Measurements from ENCODE around the gene GCHFR. TPM values are rescaled to one million over a fixed set of nuclear protein-coding genes. Genes with fewer than 3 reads are reported as not detected.

Gene GCHFR
- total RNA-seq, 1 experiment from 2014 or later, result 1.5 TPM

DNA sequence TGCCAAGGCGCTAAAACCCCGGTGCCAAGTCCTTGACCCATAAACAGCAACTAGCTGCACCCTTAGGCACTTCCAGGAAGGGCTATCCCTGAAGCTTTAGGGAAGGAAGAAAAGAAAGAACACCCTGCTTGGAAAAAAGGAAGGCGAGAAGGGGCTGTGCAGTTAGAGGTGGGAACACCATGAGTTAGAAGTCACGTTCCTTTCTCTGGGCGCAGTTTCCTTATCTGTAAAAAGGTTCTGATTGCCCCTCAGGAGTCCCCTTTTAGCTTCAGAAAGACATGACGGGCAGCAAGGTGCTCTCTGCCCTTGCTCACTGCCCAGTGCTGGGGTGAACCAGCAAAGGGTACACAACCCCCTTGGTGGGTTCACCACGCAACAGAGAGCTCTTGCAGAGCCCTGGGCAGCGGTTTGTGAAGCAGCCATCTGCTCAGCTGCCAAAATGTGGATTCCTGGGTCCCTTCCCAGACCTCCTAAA is 798 bp downstream of the GCHFR start:
- H3K9me2 ChIP-seq (ENCODE audit: insufficient read depth), result no peaks in the 10 kb centered on the region
- ChIA-PET RAD21 (ENCODE audit: low non-redundant PET in 1 of 2, low total read pairs in 2 of 2, uncharacterized antibody in 2 of 2, unreplicated experiment in 2 of 2) (no interaction called here), CTCF (no interaction called here), POLR2A (no interaction called here)
- intact Hi-C loops (cut with micrococcal nuclease), result no loop called here
- no peaks in the 10 kb centered on the region for H3K9me3 ChIP-seq (ENCODE audit: control insufficient read depth in 1 of 2, insufficient read depth in 1 of 2, low read depth in 1 of 2, low read length in 2 of 2)
- H2AFZ ChIP-seq (ENCODE audit: low read depth, low read length, poor library complexity, severe bottlenecking), result no peak overlapping the region
- no peak for TF ChIP-seq EZH2 (IDR thresholded peaks at IDR 0.05)
- TF ChIP-seq ZNF274 (IDR thresholded peaks at IDR 0.05; ENCODE audit: low read depth, low read length), result no peak
- no peak for TF ChIP-seq ZBTB33 (IDR thresholded peaks at IDR 0.05; ENCODE audit: extremely low read depth, insufficient replicate concordance, low read length)
- no peak for TF ChIP-seq RAD21 (IDR thresholded peaks at IDR 0.05; ENCODE audit: low read depth)
- no peak for TF ChIP-seq JUND (IDR thresholded peaks at IDR 0.05)
- TF ChIP-seq ATF3 (IDR thresholded peaks at IDR 0.05), result no peak
- no peak for TF ChIP-seq ELF1 (IDR thresholded peaks at IDR 0.05; ENCODE audit: borderline replicate concordance, low read depth)
- TF ChIP-seq REST (IDR thresholded peaks at IDR 0.05; ENCODE audit: low read depth), result no peak
- TF ChIP-seq YY1 (IDR thresholded peaks at IDR 0.05; ENCODE audit: extremely low read depth, insufficient replicate concordance, low read depth, low read length), result no peak
- TF ChIP-seq, protein P1, sequence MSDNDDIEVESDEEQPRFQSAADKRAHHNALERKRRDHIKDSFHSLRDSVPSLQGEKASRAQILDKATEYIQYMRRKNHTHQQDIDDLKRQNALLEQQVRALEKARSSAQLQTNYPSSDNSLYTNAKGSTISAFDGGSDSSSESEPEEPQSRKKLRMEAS (IDR thresholded peaks at IDR 0.05), result no peak
- TF ChIP-seq ZFX (IDR thresholded peaks at IDR 0.05), result no peak
- no peak for TF ChIP-seq TCF7L2 (IDR thresholded peaks at IDR 0.05; ENCODE audit: borderline replicate concordance, extremely low read depth, insufficient read depth, insufficient read length)
- no peak for TF ChIP-seq EGR1 (IDR thresholded peaks at IDR 0.05; ENCODE audit: low read depth)
- no peak for TF ChIP-seq CEBPB (IDR thresholded peaks at IDR 0.05; ENCODE audit: low read depth)
- no peak for TF ChIP-seq CTCF (IDR thresholded peaks at IDR 0.05 in 2 of 3, conservative IDR thresholded peaks at IDR 0.05 in 1 of 3; ENCODE audit: borderline replicate concordance in 1 of 3, insufficient read depth in 1 of 3, low read depth in 2 of 3, low read length in 2 of 3)
- no peak for TF ChIP-seq POLR2A (IDR thresholded peaks at IDR 0.05; ENCODE audit: borderline replicate concordance, extremely low read depth, insufficient read depth, insufficient read length)
- TF ChIP-seq SRF (IDR thresholded peaks at IDR 0.05; ENCODE audit: low read depth), result no peak
- no peak for TF ChIP-seq CBX3 (IDR thresholded peaks at IDR 0.05; ENCODE audit: low read depth)
- TF ChIP-seq SP1 (IDR thresholded peaks at IDR 0.05; ENCODE audit: low read depth), result no peak
- H3K9ac ChIP-seq (ENCODE audit: low read length), result no peak overlapping the region
- DNase-seq (ENCODE audit: low read depth, low spot score) (no peak), ATAC-seq (no peak)
- H3K36me3 ChIP-seq (ENCODE audit: control insufficient read depth in 1 of 2, insufficient read depth in 2 of 2, low read length in 2 of 2), result no peaks in the 10 kb centered on the region
- H3K4me3 ChIP-seq (replicated peaks in 1 of 2; ENCODE audit: low read depth in 1 of 2, low read length in 2 of 2), result no peak overlapping the region
- H3K79me2 ChIP-seq (ENCODE audit: insufficient read depth, low read length), result no peaks in the 10 kb centered on the region
- H3K4me1 ChIP-seq (ENCODE audit: control insufficient read depth in 1 of 2, insufficient read depth in 2 of 2, low read length in 2 of 2), result peaks cover 29 to 62% of the 10 kb centered on the region in 2 experiments
- H3K4me2 ChIP-seq (ENCODE audit: low read length), result peak overlapping the region; percentile 81
- BruUV-seq (replicated peaks), result no TSS peak
- no peaks in the 10 kb centered on the region for H4K20me1 ChIP-seq (ENCODE audit: insufficient read depth)
- H3K27ac ChIP-seq (ENCODE audit: low read depth, low read length), result no peak overlapping the region; the same call in 1 of the 2 replicates
- H3K27me3 ChIP-seq (ENCODE audit: insufficient read depth, low read length), result no peaks in the 10 kb centered on the region

Measured in HCT116 (cell line).